Stimulated activated CD8-positive, alpha-beta memory T cell treated with anti-CD3 and anti-CD28 coated beads, Interleukin-7, amount 100 ng/mL, for 4 hours (primary cell): ENCODE data around the gene XYLT1.

Experiments used
- DNase-seq, 2 donors: peaks; one replicate each; pipeline ENCODE4 v3.0.0-alpha.2; 2020; ENCODE audit warnings: low read depth in 2 of 2

XYLT1 gene

GRCh38 chr16:17258077-17258599 lies 212.6 kb downstream of the XYLT1 start:
- DNase-seq: no peak

- no peak for DNase-seq
These were observed 213.2 kb downstream of the XYLT1 start for GRCh38 chr16:17257426-17258023.

GRCh38 chr16:17252701-17253100 lies 218.1 kb downstream of the XYLT1 start:
- DNase-seq: no peak

- no peak for DNase-seq
These were observed 218.7 kb downstream of the XYLT1 start for GRCh38 chr16:17252064-17252463.

- DNase-seq: no peak
These were observed 219.3 kb downstream of the XYLT1 start for GRCh38 chr16:17251496-17251895.

- no peak for DNase-seq
These were observed 223.6 kb downstream of the XYLT1 start for GRCh38 chr16:17246974-17247732.

GRCh38 chr16:17246268-17246885 lies 224.4 kb downstream of the XYLT1 start:
- DNase-seq: no peak

GRCh38 chr16:17245776-17246175 lies 225.0 kb downstream of the XYLT1 start:
- no peak for DNase-seq

- no peak for DNase-seq
These were observed 225.7 kb downstream of the XYLT1 start for GRCh38 chr16:17244872-17245551.

- DNase-seq: no peak
These were observed 229.4 kb downstream of the XYLT1 start for GRCh38 chr16:17241264-17241835.

GRCh38 chr16:17238285-17239028 lies 232.3 kb downstream of the XYLT1 start:
- DNase-seq: no peak

GRCh38 chr16:17237350-17237944 lies 233.3 kb downstream of the XYLT1 start:
- no peak for DNase-seq

GRCh38 chr16:17235147-17235815 lies 235.5 kb downstream of the XYLT1 start:
- DNase-seq: no peak

- no peak for DNase-seq
These were observed 237.3 kb downstream of the XYLT1 start for GRCh38 chr16:17233318-17234002.

- DNase-seq: no peak
These were observed 238.3 kb downstream of the XYLT1 start for GRCh38 chr16:17232487-17232886.

- no peak for DNase-seq
These were observed 238.8 kb downstream of the XYLT1 start for GRCh38 chr16:17231972-17232371.

GRCh38 chr16:17230932-17231581 lies 239.7 kb downstream of the XYLT1 start:
- no peak for DNase-seq

GRCh38 chr16:17229766-17230165 lies 241.0 kb downstream of the XYLT1 start:
- DNase-seq: no peak

GRCh38 chr16:17229131-17229530 lies 241.6 kb downstream of the XYLT1 start:
- no peak for DNase-seq
